GM21367 (cell line): ENCODE data around the gene UMODL1.

Experiments
- ATAC-seq: cut with Tn5 transposase; IDR thresholded peaks from one replicate; pipeline ENCODE4 v1.9.1; 2021; ENCODE audit not compliant: unreplicated experiment

UMODL1 gene, protein sequence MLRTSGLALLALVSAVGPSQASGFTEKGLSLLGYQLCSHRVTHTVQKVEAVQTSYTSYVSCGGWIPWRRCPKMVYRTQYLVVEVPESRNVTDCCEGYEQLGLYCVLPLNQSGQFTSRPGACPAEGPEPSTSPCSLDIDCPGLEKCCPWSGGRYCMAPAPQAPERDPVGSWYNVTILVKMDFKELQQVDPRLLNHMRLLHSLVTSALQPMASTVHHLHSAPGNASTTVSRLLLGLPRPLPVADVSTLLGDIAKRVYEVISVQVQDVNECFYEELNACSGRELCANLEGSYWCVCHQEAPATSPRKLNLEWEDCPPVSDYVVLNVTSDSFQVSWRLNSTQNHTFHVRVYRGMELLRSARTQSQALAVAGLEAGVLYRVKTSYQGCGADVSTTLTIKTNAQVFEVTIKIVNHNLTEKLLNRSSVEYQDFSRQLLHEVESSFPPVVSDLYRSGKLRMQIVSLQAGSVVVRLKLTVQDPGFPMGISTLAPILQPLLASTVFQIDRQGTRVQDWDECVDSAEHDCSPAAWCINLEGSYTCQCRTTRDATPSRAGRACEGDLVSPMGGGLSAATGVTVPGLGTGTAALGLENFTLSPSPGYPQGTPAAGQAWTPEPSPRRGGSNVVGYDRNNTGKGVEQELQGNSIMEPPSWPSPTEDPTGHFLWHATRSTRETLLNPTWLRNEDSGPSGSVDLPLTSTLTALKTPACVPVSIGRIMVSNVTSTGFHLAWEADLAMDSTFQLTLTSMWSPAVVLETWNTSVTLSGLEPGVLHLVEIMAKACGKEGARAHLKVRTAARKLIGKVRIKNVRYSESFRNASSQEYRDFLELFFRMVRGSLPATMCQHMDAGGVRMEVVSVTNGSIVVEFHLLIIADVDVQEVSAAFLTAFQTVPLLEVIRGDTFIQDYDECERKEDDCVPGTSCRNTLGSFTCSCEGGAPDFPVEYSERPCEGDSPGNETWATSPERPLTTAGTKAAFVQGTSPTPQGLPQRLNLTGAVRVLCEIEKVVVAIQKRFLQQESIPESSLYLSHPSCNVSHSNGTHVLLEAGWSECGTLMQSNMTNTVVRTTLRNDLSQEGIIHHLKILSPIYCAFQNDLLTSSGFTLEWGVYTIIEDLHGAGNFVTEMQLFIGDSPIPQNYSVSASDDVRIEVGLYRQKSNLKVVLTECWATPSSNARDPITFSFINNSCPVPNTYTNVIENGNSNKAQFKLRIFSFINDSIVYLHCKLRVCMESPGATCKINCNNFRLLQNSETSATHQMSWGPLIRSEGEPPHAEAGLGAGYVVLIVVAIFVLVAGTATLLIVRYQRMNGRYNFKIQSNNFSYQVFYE

DNA sequence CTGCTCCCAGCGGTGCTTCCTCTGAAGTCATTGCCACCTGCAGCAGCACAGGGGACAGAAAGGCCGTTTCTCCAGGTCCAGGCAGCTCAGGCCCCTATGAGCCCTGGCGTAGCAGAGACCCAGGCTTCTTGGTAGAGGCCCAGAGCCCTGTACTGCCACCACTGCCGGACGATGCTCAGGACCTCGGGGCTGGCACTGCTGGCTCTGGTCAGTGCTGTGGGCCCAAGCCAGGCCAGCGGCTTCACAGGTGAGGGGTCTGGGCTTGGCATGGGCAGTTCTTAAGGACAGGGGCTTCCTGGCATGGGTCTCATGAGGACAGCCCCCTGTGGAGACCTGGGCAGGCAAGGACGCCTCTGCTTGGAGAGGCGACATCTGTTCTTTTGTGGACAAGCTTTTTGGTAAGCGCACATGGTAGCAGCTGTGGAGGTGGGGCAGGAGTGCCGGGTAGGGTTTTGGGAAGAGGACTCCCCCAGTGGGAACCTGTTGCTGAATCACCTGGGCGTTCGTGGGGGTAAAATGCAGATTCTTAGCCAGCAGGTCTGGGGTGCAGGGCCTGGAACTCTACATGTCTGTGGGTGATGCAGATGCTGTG lies at the start of gene UMODL1:
UMODL1 (plus strand) TSS at position 172 of the 592 bp plus-strand sequence; CDS start at position 172, 0 bp downstream.
- ATAC-seq, result no peak

DNA sequence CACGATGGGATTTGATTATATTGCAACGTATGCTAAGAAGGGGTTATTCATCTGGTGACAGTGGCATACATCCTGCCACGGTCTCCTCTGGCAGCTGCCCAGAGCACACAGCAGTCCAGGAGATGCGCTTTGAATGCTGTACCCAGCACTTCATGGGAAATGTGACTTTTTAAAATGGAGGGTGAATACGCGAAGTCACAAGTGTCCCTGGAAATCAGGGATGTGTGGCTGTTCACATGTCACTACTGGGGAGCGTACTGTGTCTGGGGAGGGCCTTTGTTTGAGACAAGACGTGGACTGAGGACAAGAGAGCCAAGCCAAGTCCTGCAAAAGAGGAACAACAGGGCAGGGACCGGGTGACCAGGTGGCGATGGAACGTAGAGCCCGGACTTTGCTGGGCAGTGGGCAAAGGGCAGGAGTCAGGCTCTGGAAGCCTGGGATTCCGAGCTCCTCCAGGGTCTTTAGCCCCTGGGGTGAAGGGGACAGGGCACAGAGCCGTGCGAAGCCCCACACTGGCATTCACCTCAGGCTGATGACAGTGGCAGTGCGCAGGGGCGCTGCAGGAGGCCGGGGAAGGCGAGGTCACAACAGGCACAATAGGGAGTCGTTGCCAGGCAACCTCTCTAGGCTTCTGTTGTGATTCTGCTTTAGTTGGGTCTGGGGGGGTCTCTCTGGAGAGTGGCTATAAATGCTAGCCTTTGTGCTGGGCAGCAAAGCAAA lies 49.6 kb upstream of the UMODL1 start:
- ATAC-seq, result no peak

DNA sequence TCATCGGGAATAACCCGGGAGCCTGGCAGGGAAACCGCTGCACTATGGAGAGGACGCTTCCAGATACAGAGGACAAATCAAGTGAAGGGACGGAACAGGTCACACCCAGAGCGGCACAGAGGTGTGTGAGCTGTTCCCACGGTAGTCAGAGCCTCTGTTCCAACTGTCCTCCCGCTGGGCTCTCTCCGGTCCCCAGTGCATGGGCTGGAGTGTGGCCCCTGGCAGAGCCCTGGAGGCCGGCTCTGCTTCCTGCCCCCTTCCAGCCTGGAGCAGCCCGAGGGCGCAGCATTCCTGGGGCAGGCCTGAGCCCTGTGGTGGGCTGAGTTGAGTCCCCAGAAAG lies 49.1 kb upstream of the UMODL1 start:
- no peak for ATAC-seq

DNA sequence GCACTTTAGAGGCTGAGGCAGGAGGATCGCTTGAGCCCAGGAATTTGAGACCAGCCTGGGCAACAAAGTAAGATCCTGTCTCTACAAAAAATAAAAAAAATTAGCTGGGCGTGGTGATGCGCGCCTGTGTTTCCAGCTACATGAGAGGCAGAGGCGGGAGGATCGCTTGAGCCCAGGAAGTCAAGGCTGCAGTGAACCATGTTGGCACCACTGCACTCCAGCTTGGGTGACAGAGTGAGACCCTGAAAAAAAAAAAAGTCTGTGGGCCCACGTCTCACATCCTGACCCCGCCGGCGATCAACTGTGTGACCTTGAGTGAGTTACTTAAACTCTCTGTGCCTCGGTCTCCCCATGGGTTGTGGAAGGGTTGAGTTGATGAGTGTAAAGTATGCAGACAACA lies 48.2 kb upstream of the UMODL1 start:
- no peak for ATAC-seq

DNA sequence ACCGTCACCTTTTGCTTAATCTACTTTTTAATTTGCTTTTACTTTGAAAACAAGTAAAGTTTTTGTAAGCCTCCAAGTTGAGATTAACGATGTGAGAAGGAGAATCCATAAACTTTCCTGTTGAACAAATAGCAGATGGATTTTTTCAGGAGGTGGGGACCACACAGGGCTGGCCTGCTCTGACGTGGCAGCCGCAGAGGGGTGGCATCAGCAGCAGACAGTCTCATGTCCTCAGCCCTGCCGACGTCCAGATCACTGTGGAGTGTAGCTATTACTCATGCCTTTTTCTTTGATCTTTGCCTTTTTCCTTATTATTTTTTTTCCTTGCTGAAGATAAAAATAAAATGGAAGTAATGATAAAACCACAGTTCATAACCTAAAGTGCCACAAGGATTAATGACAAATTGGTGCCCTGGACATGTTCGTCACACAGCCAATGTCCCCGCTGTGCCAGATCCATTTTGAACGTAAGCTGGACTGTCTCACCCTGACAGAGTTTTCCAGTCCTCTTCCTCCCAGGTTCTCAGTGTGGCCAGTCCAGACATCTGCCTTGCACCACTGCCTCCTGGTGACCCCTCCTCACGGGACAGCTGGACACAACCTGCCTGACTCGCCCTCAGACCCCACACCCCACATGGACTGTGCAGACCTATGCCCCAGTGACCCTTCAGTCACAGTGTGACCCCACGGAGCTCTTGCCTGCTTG lies 45.6 kb upstream of the UMODL1 start:
- no peak for ATAC-seq

DNA sequence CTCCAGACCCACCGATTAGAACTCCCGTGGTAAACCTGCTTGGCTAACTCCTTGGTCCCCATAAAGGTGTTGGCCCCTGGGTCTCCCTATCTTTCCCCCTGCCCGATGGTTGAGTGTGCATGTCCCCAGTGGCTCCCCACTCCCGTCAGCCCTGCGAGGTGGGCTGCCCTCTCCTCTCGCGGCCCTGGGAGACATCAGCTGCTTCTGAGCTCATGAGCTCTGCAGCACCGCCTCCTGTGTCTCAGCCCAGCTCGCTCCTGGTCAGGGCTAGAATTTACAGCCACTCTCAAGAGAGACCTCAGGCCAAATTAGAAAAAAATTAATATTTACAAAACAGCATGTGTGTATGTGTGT lies 45.1 kb upstream of the UMODL1 start:
- ATAC-seq, result no peak

DNA sequence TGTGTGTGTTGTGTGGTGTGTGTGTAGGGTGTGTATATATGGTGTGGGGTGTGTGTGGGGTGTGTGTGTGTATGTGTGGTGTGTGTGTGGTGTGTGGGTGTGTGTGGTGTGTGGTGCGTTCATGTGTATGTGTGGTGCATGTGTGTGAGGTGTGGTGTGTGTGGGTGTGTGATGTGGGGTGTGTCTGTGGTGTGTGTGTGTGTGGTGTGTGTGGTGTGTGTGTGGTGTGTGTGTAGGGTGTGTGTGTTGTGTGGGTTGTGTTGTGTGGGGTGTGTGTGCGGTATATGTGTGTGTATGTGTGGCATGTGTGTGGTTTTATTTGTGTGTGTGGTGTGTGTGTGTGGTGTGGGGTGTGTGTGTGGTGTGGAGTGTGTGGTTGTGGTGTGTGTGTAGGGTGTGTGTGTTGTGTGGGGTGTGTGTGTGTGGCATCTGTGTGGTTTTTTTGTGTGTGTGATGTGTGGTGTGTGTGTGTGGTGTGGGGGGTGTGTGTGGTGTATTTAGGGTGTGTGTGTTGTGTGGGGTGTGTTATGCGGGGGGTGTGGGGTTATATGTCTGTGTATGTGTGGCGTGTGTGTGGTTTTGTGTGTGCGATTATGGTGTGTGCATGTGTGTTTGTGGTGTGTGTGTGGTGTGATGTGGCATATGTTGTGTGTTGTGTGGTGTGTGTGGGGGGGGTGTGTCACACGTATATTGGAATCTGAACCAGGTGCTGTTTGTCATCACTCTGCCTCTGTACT lies 43.9 kb upstream of the UMODL1 start:
- ATAC-seq, result no peak

DNA sequence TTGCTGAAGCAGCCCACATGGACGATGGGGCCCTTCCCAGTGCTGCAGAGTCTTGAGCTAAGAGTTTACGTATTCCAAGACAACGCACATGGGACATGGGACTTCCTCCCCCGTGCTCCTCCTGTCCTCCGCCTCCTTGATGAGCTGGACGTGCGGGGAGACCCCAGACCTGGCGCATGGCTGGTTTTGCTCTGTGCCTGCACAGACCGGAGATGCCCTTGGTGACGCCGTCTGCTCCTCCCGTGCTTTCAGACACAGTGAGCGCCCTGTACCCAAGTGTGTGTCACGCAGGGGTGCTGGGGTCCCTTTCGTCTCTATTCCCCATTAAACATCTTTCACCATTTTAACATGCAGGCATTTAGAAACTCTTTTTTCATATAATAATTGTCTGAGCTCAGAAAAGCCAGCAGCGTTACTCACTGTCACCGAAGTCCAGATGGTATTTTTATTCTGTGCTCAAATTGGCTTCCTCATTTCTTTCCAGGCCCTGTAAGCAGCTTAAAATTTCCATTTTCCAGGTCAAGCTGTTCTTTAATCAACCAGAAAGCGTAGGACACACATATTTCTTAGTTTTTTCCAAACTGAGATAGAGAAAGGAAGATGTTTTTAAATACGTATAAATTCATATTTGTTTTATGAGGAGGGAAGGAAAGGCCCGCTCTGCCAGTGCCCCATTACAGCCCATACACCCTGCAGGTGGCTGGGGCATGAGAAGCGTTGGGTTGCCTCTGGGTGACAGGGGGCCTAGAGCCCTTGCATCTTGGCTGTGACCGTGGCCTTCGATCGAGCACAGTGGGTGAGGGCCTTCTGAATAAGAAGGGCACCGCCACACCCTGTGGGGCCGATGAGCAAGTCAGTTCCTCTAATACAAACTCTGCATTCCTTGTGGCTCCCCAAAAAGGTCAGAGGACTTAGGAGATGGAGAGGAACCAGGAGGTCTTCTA lies 43.0 kb upstream of the UMODL1 start:
- no peak for ATAC-seq

DNA sequence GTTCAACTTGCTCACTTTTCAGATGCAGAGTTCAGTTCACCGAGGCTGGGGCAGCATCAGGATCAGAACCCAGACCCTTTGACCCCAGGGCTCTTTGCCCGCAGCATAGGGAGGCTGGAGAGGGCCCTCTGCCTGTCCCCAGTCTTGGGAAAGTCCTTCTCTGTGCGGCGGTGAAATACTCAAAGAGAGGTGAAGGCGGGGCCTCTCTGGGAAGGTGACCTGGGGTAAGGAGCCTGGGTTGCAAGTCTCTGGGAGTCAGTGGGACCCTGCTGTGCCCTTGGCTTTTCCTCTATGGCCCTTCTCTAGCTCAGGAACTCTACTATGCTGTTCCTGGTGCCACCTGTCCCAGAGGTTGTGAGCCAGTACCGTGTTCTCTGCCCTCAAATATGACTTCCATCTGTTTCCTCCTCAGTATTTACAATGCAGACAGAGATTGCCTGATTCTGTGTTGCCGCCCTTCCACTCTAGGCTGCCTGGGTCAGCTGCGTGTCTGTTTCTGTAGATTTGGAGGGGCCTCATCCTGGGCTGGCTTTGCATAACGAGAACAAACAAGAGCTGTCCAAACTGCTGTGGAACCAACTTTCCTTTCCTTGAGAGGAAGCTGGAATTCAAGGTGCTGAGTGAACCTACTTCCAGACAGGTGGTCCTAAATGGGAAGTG lies 42.2 kb upstream of the UMODL1 start:
- no peak for ATAC-seq

DNA sequence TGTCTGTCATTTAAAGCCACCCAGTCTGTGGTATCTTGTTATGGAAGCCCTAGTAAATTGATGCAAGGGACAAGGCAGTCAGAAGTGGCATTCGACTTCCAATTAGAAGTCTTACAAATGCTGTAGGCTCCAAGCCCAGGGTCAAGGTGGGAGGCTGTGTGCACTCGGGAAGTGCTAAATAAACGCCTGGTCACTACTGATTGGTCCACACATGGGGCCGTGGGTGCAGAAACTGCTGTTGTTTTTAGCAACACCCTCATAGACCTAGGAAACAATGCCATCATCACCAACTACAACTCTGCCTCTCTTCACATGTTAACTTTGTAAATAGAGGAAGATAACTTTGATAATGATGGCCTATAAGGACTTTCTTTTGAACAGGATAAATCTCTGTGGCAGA lies 40.8 kb upstream of the UMODL1 start:
- ATAC-seq, result no peak

DNA sequence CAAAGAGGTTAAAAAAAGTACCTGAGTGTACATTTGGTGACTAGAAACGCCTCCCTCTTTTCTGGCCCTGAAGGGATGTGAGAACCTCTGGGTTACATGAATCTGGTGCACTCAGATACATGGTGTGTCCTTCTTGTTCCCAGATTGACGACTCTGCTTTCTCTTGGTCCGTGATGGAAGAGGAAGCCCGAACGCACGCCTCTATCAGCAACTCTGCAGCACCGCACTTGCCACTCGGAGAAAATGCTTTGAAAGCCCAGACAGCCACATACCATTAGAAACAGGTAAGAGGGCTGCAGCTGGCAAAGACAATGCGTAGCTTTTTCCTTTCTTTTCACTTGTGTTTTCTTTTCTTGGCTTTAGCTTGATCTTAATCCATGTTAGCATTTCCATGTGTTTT lies 39.9 kb upstream of the UMODL1 start:
- no peak for ATAC-seq

DNA sequence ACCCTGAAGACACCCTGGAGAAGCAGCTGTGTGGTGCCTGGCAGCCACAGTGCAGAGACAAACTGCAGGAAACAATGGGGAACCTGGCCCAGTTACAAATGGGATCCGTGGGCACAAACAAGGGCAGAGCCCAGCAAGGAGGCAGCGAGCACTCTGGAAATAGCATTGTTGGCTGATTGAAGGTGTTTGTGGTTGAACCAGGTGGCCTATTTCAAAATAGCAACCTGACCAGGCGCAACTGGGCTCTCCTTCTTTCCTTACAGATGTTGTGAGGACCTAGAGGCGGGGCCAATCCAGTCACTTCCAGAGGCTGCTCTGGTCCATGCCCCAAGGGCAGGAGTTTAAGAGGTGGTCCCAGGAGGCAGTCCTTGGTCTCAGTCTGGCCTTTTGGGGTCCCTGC lies 39.3 kb upstream of the UMODL1 start:
- ATAC-seq, result no peak

DNA sequence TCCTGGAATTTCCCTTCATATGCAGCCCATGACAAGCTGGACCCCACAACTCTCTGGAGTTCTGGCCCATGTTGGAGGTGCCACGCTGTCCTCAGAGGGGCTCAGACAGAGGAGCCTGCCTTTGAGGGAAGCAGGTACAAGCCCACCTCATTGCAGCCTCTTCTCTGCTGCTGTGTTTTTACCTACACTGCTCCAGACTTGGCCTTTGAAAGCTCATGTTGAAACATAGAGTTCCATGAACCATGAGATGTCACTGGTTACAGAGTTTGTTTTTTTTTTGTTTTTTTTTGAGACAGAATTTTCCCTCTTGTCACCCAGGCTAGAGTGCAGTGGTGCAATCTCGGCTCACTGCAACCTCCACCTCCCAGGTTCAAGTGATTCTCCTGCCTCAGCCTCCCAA lies 38.9 kb upstream of the UMODL1 start:
- ATAC-seq, result no peak

DNA sequence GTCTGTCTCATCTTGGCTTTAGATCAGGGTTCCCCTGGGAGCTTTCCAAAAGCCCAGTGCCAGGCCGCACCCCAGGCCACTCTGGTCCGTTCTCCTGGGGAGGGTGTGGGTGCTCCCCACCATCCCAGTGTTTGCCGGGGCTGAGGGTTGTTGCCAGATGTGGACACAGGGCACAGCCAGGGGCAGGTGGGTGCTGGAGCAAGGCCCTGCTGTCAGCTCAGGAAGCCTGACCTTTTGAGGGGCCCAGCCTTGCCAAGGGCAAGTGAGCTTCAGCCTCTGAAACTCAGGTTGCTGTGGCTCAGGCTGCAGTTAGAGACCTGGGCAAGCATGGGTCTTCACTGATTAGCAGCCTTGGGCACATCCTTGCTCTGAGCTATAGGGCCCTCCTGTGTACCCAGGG lies 38.1 kb upstream of the UMODL1 start:
- ATAC-seq, result no peak

DNA sequence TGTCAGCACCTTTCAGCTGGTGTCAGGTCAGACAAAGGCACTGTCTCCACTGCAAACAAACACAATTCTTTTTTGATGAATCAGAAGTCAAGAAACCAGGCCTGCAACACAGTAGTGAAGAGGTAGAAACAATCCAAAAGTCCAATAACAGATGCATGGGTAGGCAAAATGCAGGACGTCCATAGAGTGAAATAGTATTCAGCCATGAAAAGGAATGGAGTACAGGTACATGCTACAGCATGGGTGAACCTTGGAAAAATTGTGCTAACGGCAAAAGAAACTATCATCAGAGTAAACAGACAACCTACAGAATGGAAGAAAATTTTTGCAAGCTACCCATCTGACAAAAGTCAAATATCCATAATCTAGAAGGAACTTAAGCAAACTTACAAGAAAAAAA lies 34.8 kb upstream of the UMODL1 start:
- ATAC-seq, result no peak

DNA sequence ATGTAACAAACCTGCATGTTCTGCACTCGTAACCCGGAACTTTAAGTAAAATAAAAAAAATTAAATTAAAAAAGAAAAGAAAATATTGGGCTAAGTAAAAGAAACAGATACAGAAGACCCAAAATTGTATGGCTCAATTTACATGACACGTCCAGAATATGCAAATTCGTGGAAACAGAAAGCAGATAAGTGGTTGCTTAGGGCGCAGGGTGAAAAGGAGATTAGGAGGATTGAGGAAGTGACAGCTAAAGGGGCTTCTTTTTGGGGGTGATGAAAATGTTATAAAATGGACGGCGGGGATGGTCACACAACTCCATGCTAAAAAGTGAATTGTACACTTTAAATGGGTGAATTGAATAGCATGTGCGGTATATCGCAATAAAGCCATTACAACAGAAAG lies 33.6 kb upstream of the UMODL1 start:
- ATAC-seq, result no peak

DNA sequence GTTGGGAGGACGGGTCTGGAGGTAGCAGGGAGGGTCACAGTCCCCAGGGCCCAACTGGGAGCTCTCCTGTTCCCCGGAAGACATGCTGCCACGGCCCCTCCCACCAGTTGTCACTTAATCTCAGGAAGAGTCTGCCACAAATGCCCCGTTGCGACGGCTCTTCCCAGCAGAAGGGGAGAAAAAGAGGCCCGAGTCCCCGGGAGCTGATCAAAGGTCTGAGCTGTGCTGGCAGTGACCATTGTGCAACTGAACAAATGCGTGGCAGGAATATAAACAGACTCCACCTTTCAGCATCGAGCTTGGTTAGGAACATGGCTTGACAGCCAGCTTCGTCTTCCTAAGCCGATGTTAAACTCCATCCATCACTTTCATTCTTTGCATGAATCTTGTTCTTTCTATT lies 33.2 kb upstream of the UMODL1 start:
- ATAC-seq, result no peak

DNA sequence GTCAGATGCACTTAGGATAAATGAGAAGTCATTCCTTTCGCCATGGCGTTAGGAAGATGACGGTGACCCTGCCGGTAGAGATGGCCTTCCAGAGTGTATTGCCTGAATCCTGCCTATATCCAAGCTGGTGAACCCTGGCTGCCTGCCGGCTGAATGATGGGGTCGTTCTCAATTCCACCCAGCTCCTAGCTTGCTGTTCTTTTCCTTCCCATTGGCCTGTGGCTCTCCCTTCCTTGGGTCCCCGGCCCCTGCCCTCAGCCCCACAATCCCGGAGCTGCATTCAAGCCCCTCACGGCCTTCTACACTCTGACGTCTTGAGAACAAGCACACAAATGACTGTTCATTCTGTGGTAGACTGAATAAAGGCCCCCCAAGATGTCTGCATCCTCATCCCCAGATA lies 32.7 kb upstream of the UMODL1 start:
- no peak for ATAC-seq
